GM23338 (cell line): ENCODE measurements around the gene RALGPS1. TPM values are rescaled to one million over a fixed set of nuclear protein-coding genes. Genes with fewer than 3 reads are reported as not detected.

Experiments used
- CREB1 ChIP-seq: fragments of 250-450 bp; sonication (Bioruptor Pico); IDR thresholded peaks from 2 replicates; pipeline ENCODE4 v1.5.0; 2020; ENCODE audit warnings: low read depth, mild to moderate bottlenecking, moderate library complexity
- EZH2 ChIP-seq: fragments of 200-600 bp; sonication (generic); IDR thresholded peaks from one replicate; pipeline ENCODE4 v1.8.0; 2017; ENCODE audit warnings: antibody characterized with exemption, mild to moderate bottlenecking, low read depth; ENCODE audit not compliant: unreplicated experiment
- EZH2phosphoT487 ChIP-seq: fragments of 200-600 bp; sonication (generic); IDR thresholded peaks from one replicate; pipeline ENCODE4 v1.8.1; 2018; ENCODE audit warnings: antibody characterized with exemption; ENCODE audit not compliant: unreplicated experiment
- JUNB ChIP-seq: IDR thresholded peaks from one replicate; pipeline ENCODE4 v1.6.1; 2016; ENCODE audit warnings: antibody characterized with exemption; ENCODE audit not compliant: unreplicated experiment
- NANOG ChIP-seq: IDR thresholded peaks from 2 replicates; pipeline ENCODE4 v1.6.1; 2016; ENCODE audit warnings: antibody characterized with exemption, borderline replicate concordance
- POLR2AphosphoS5 ChIP-seq: IDR thresholded peaks from 2 replicates; pipeline ENCODE4 v1.6.1; 2016; ENCODE audit warnings: antibody characterized with exemption, low read depth
- ZNF114 ChIP-seq: fragments of 250-450 bp; sonication (Bioruptor Pico); IDR thresholded peaks from 2 replicates; pipeline ENCODE4 v1.5.0; 2020; ENCODE audit warnings: mild to moderate bottlenecking, moderate library complexity
- ZNF331 ChIP-seq: fragments of 250-450 bp; sonication (Bioruptor Pico); IDR thresholded peaks from 2 replicates; pipeline ENCODE4 v1.5.0; 2020; ENCODE audit warnings: low read depth, mild to moderate bottlenecking, moderate library complexity
- polyA plus RNA-seq: library from polyadenylated mRNA; unstranded; fragments of >200 nt; fragmentation: Nextera tagmentation; extraction: Ambion mirVana; gene quantifications from 2 replicates; pipeline ENCODE4 v1.2.1, GENCODE V29; 2016
- total RNA-seq: library from RNA; depleted of rRNA; stranded (reverse); fragments of >200 nt; shearing (Covaris generic); gene quantifications from 2 replicates; pipeline ENCODE4 v1.2.3, GENCODE V29; 2014
- TF ChIP-seq, protein P1 (sequence below): fragments of 250-450 bp; sonication (Bioruptor Pico); IDR thresholded peaks from 2 replicates; pipeline ENCODE4 v1.5.0; 2020; ENCODE audit warnings: mild to moderate bottlenecking, moderate library complexity
- TF ChIP-seq, protein P2 (sequence below): IDR thresholded peaks from 2 replicates; pipeline ENCODE4 v1.6.1; 2016; ENCODE audit warnings: antibody characterized with exemption

Gene RALGPS1
- total and polyA plus RNA-seq, 2 experiments from 2014 or later = 18.2 to 57.1 TPM

DNA sequence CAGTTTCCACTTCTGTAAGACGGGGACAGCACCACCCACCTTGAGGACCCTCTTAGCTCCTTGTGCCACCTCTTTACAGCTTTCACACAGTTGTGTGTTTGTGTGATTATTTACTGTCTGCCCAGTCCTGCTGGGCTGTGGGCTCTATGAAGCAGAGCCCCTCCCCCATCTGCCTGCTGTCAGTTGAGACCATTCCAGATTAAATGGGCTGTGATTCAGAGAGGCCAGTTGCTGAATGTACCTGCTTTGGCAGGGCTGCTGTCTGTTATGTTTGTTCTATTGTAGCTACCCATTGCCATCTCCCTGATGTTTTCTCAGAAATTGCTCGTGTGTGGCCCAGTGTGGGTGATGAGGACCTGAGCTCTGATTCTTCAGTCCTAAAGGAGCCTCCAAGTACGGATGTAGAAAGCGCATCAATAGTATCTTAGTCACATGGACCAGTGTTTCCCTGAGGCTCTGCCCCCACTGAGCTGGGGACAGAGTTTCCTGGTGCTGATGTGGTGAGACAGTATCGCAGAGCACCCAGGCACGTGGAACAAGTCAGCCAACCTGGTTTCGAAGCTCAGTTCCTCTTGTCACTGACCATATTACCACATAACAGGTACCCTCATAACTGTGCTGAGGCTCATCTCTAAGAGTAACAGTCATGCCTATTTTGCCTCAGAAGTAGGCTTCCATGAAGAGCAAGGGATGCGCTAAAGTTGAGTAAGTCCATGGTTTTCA, 204.2 kb downstream of the RALGPS1 start (continued):
- TF ChIP-seq, protein P1, sequence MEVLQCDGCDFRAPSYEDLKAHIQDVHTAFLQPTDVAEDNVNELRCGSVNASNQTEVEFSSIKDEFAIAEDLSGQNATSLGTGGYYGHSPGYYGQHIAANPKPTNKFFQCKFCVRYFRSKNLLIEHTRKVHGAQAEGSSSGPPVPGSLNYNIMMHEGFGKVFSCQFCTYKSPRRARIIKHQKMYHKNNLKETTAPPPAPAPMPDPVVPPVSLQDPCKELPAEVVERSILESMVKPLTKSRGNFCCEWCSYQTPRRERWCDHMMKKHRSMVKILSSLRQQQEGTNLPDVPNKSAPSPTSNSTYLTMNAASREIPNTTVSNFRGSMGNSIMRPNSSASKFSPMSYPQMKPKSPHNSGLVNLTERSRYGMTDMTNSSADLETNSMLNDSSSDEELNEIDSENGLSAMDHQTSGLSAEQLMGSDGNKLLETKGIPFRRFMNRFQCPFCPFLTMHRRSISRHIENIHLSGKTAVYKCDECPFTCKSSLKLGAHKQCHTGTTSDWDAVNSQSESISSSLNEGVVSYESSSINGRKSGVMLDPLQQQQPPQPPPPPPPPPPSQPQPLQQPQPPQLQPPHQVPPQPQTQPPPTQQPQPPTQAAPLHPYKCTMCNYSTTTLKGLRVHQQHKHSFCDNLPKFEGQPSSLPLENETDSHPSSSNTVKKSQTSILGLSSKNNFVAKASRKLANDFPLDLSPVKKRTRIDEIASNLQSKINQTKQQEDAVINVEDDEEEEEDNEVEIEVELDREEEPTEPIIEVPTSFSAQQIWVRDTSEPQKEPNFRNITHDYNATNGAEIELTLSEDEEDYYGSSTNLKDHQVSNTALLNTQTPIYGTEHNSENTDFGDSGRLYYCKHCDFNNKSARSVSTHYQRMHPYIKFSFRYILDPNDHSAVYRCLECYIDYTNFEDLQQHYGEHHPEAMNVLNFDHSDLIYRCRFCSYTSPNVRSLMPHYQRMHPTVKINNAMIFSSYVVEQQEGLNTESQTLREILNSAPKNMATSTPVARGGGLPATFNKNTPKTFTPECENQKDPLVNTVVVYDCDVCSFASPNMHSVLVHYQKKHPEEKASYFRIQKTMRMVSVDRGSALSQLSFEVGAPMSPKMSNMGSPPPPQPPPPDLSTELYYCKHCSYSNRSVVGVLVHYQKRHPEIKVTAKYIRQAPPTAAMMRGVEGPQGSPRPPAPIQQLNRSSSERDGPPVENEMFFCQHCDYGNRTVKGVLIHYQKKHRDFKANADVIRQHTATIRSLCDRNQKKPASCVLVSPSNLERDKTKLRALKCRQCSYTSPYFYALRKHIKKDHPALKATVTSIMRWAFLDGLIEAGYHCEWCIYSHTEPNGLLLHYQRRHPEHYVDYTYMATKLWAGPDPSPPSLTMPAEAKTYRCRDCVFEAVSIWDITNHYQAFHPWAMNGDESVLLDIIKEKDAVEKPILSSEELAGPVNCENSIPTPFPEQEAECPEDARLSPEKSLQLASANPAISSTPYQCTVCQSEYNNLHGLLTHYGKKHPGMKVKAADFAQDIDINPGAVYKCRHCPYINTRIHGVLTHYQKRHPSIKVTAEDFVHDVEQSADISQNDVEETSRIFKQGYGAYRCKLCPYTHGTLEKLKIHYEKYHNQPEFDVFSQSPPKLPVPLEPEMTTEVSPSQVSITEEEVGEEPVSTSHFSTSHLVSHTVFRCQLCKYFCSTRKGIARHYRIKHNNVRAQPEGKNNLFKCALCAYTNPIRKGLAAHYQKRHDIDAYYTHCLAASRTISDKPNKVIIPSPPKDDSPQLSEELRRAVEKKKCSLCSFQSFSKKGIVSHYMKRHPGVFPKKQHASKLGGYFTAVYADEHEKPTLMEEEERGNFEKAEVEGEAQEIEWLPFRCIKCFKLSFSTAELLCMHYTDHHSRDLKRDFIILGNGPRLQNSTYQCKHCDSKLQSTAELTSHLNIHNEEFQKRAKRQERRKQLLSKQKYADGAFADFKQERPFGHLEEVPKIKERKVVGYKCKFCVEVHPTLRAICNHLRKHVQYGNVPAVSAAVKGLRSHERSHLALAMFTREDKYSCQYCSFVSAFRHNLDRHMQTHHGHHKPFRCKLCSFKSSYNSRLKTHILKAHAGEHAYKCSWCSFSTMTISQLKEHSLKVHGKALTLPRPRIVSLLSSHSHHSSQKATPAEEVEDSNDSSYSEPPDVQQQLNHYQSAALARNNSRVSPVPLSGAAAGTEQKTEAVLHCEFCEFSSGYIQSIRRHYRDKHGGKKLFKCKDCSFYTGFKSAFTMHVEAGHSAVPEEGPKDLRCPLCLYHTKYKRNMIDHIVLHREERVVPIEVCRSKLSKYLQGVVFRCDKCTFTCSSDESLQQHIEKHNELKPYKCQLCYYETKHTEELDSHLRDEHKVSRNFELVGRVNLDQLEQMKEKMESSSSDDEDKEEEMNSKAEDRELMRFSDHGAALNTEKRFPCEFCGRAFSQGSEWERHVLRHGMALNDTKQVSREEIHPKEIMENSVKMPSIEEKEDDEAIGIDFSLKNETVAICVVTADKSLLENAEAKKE (CRISPR knock-in tag) = no peak
- TF ChIP-seq EZH2 = no peak
- TF ChIP-seq ZNF114 (CRISPR knock-in tag) = no peak
- no peak for TF ChIP-seq ZNF331
- TF ChIP-seq JUNB = no peak
- TF ChIP-seq POLR2AphosphoS5 = no peak
- TF ChIP-seq EZH2phosphoT487 = no peak
- TF ChIP-seq CREB1 (CRISPR knock-in tag) = no peak
- no peak for TF ChIP-seq NANOG
- TF ChIP-seq, protein P2, sequence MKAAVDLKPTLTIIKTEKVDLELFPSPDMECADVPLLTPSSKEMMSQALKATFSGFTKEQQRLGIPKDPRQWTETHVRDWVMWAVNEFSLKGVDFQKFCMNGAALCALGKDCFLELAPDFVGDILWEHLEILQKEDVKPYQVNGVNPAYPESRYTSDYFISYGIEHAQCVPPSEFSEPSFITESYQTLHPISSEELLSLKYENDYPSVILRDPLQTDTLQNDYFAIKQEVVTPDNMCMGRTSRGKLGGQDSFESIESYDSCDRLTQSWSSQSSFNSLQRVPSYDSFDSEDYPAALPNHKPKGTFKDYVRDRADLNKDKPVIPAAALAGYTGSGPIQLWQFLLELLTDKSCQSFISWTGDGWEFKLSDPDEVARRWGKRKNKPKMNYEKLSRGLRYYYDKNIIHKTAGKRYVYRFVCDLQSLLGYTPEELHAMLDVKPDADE = no peak
